ENCODE data around the gene TAGLN.

Gene TAGLN

GRCh38 chr11:117230999-117231841 lies 32.0 kb downstream of the TAGLN start:
- no peak for DNase-seq (ENCODE audit: low spot score)

GRCh38 chr11:117231842-117232091 lies 32.6 kb downstream of the TAGLN start, which contains the start of gene PCSK7:
PCSK7 (minus strand) TSS chr11:117232073; CDS start chr11:117229844, 2,229 bp downstream.
- DNase-seq (ENCODE audit: low spot score) = no peak

GRCh38 chr11:117232092-117232878 lies 33.1 kb downstream of the TAGLN start, which contains the start of gene RNF214:
RNF214 (plus strand) TSS chr11:117232671; CDS start chr11:117234273, 1,602 bp downstream.
- peak; percentile 77 for DNase-seq (ENCODE audit: low spot score)

DNA sequence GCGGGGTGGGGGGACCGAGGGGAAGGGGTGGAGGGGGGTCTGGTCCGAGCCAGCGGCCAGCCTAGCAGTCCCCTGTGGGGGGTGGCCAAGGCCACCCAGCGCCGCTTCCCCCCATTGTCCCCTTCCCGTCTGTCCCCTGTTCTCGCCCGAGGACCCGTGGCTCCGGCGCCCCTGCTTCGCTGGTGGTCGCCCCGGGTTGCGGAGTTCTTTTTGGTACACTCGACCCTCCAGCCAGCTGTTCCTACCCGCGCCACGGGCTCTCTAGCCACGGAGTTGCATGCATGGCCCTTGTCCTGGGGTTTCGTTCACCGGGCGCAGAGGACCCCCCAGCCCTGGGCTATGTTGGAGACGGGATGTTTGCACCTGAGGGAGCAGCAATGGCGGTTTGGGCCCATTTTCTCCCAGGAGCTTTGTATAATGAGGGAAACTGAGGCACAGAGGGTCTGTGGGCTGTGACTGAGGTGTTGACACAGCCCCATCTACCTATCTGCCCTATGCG lies 33.8 kb downstream of the TAGLN start:
- DNase-seq (ENCODE audit: low spot score) = no peak

GRCh38 chr11:117238221-117238620 lies 39.1 kb downstream of the TAGLN start:
- DNase-seq (ENCODE audit: low spot score) = peak; percentile 34

DNA sequence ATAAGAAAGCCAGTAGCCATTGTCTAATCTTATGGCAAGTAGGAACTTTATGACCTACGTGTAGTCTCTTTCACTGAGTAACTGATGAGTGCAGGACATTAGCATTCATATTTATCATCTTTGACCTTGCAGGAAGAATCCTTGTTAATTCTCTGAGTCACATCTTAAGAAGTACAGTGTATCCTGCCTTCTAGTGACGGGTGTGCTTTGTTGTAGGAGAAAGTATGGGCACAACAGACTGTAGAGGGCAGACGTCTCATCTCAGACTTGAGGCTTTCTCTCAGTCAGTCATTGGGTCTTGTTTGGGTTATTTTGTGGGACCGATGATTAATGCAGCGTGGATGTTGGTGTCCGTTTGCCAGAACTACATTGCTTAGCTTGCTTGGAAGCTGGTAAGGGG lies 40.1 kb downstream of the TAGLN start:
- no peak for DNase-seq (ENCODE audit: low spot score)

DNA sequence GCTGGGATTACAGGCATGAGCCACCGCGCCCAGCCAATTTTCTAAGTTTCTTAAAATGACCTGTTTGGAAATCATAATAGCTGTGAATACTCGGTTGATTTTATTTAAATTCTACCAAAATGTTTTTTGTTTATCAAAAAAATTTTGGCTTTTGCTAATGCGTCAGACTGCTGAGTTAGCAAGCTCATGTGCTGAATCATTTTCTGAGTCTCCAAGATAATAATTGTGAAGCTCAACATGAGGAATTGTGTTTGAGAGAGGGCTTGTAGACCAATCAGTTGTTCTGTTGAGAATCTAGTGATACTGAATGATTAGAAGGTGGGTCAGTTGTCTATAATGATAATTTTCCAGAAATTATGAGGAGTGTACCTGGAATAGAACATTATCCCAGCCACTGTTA lies 49.2 kb downstream of the TAGLN start:
- no peak for DNase-seq (ENCODE audit: low spot score)

- DNase-seq (ENCODE audit: low spot score) = no peak
Measured at GRCh38 chr11:117249571-117249970, 50.4 kb downstream of the TAGLN start.

- no peak for DNase-seq (ENCODE audit: low spot score)
Measured at GRCh38 chr11:117251506-117251905, 52.3 kb downstream of the TAGLN start.

- no peak for DNase-seq (ENCODE audit: low spot score)
Measured at GRCh38 chr11:117255966-117256365, 56.8 kb downstream of the TAGLN start.

- DNase-seq (ENCODE audit: low spot score) = no peak
Measured at GRCh38 chr11:117256573-117256972, 57.4 kb downstream of the TAGLN start.

Data from activated CD4-positive, alpha-beta T cell treated with anti-CD3 and anti-CD28 coated beads, Interleukin-2, Interleukin-4, amounts not matched to agents 100 ng/mL and 50 ng/mL, durations not matched to agents 16 hours and 8 hours (primary cell).